IPS DF 4.7 (cell line): ENCODE results near the gene PSMA1.

Experiments
- DNase-seq: peaks from one replicate; pipeline ENCODE4 v3.0.0-alpha.2; 2013; ENCODE audit warnings: low spot score; ENCODE audit errors: extremely low read depth

PSMA1 gene

DNA sequence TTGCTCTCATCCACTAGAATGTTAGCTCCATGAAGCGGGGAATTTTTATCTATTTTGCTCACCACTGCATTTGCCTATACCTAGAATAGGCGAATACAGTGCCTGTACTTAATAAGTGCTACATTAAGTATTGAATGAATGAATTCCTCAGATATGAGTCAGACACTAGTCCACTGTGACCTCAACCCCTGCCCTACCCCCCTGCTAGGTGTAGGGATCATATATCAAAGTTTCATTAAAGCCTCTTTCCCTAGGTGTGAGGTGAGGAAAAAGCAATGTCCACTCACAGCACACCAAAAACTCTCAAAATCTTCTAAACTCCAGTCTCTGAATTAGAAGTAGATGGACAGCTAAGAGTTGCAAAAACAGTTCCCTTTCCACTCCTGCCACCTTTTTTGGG is 9.8 kb upstream of the PSMA1 start:
- DNase-seq: no peak

DNA sequence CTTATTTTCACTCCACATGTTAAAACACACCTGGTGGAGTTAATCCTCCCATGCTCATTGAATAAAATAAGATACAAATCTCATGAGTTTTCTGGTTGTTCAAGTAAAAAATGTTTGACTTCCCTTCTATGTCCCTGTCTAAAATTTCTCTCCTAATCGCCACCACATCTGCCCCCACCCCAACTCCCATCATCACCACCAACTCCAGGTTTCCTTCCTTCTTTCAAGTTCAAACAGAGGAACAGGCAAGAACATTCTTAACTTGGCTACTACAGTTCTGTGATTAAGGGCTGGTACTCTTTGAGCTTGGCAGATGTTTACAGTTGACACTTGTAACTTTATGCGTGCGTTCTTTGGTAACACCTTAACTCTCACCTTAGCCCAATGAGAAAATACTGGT is 9.1 kb upstream of the PSMA1 start:
- DNase-seq: no peak

DNA sequence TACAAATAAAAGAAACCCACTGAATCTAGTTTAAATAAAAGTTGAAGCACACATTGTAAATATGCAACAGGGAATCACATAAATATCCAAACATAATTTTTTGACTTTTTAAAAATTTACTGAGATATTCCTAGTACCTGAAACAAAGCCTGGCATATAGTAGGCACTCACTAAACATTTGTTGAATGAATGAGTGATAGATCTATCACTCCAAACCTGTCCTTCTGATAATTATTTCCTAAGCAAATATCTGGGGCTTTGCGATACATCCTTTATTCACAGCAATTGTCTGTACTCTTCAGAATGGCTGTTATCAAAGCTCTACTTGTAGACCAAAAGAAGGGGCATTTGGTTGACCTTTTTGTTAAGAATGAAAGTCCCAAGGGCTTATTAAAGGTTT is 2.6 kb upstream of the PSMA1 start:
- DNase-seq: no peak

DNA sequence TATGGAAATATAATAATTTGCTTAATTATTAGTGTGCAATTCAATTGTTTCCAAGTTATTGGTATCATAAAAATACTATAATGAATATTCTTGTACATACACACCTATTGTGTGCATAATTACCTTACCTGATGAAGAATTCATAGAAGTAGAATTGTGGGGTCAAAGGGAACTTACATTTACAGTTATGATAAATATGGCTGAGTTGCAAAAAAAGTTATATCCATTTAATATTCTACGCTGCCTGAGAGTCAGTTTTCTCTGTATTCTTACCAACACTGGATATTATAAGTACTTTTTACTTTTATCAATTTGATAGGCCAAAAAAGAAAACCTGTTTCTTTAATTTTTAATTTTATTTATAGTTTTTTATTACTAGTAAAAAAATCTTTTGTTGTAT is 2.1 kb upstream of the PSMA1 start:
- no peak for DNase-seq

DNA sequence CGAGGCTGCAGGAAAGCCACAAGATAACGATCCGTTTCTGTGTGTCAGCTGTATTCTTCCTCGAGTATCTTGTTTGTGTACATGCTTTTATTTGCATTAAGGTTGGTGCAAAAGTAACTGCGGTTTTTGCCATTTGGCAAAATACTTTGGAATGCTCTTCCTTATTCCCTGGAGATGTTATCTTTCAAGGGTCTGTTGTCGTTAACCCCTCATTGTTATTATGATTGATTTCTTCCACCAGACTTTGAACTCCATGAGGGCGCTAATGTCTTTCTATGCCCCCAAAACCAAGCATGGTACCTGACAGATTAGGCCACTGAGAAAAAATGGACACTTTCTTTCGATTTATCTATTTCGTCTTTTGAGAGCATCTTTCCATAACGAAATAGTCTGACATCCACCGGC is 563 bp upstream of the PSMA1 start:
- DNase-seq: no peak

DNA sequence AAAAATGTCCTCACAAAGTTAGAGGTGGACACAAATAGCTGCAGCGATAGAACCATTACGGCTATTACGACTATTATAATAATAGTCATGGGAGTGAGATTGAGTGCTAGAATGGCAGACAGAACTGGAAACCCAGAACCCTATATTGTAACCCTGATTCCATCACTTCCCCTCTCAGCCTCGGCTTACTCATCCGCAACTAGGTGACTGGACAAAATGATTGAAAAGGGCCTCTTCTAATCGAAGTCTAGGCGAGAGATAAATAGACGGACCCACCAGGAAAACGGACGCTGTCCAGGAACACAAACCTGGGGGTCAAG is 629 bp downstream of the PSMA1 start:
- DNase-seq: no peak

DNA sequence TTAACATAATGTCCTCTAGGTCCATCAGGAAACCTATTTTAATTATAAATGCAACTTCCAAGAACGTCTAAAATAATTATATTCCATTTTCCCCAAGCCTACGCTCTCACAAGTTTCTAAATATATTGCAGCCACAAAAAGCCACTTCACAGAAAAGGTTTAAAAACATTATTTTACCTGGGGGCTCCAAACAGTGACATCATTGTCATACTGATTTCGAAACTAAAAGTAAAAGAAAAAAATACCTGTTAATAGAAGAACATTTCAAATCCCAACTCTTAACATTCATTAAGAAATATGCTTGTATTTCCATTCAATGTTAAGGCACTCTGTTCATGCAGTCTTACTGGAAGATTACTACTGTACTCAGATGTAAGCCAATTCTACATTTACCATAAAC is 1.4 kb downstream of the PSMA1 start:
- no peak for DNase-seq

DNA sequence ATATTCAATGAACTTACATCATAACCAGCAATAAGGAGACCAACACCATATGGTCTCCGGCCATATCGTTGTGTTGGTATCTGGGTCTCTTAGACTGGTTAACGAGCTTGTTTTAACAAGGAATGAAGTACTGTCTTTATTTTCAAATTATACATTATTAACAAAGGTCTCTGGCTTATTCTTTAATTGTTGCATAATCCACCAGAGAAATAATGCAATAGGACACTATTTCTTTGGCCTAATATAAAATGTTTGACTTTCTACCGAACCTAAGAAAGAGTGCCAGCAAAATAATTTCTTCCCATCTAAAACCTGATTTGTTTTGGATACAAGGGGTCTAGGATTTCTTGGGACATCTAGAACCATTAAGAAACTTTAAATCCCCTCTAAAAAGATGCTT is 6.4 kb downstream of the PSMA1 start:
- no peak for DNase-seq

DNA sequence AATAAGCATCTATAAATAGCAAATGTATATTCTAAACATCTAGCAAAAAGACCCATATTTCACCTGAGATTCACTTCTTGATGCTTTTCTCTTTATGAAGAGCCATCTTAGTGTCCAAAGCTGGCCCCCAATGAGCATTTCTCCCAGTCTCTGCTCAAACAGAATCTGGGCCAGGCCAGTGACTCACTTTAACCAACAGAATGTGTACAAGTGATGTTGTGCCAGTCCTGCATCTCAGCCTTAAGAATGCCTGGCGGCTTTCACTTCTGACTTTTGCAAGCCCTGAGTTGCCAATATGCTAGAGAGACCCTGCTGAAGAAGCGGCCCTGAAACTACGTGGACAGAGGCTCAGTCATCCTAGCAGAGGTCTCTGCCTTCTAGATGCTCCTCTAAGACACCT is 13.7 kb downstream of the PSMA1 start:
- DNase-seq: no peak

DNA sequence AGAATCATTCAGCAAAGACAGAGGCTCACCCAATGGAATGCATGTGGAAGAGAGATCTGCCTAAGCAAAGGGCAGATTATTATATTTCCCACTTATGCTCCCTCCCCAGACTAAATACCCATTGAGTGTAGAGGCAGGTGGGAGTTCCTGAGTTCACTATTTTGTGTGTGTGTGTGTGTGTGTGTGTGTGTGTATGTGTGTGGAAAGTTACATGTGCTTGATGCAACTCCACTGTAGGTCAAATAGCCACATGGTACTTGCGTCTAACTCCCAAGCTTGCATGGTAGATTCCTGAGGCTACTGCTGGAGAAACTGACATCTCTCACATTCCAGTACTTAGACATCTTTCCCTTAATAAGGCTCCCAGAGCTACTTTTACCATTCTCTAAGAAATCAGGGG is 17.2 kb downstream of the PSMA1 start:
- DNase-seq: no peak

DNA sequence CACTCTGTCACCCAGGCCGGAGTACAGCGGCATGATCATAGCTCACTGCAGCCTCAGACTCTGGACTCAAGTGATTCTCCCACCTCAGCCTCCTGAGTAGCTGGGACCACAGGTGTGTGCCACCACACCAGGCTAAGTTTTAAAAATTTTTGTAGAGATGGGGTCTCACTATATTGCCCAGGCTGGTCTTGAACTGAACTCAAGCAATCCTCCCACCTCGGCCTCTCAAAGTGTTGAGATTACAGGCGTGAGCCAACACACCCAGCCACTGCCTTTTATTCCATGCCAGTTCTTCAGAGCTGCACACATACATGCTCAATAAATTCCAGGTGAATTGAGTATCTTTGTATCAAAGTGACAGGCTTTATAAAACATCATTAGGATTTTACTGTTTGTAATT is 18.1 kb downstream of the PSMA1 start:
- DNase-seq: no peak

DNA sequence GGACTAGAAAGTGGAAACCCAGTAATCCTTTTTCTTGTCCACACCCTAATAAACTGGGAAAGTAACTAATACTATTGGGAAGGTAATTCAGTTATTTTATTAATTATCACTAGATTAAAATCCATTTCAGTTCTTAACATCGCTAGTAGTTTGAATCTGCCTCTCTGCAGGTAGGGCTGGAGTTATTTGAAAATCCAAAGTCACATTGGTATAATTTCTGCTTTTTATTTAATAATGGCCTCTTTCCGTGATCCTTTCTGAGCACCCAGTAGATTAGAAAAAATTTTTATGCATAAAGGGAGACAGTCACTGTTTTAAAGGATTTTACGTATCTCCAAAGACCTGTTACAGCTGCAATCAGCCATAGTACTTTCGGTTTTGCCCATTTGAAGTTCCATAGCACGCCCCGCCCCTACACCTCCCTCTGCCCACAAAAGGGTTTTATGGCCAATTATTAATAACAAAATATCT is 20.0 kb downstream of the PSMA1 start:
- no peak for DNase-seq

DNA sequence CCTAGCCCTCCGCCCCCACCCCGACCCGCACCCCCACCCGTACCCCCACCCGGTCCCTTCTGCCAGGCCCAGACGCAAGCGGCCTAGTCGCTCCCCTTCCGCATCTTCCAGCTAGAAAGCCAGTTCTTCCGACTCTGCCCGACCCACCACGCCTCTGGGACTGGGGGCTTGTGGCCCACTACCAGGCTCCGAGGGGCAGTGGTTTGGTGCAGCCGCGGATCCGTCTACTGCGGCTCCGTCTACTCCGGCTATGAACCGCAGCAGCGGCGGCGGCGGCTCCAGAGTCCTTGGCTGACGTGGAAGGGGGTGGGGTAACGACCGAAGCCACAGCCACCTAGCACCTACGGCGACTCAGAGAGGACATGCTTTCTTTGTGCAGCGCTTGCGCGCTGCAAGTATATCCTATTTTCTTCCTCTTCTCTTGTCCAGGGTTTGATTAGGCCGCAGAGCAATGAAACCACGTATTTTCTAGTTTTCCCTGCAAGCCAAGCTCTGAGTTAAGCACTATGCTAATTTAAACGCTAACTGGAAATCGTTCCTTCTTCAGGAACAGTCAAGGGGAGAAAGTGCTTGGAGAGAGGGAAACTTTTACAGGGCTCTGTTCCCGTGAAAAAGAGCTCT is 20.5 kb downstream of the PSMA1 start, which contains the start of gene COPB1:
Gene COPB1, minus strand, starts transcription at position 252 of the 621 bp plus-strand sequence. CDS start 883 bp downstream, outside the sequence.
- DNase-seq: peak; percentile 62

DNA sequence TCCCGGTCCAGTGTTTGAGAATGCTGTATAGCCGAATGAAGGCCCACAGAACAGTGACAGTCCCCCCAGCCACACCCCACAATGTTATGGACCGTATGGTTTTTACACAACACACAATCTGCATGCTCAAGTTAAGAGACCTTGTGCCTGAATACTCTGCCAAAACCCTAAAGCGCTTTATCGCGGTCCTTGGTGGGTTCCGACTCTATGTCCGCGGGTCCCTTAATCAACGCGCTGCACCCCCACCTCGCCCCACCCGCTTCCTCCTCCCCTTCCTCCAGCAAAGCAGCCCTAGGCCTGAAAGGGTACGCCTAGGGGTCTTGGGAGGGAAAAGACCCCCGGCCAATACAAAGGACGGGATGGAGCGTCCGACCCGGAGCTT is 21.0 kb downstream of the PSMA1 start:
- DNase-seq: no peak

DNA sequence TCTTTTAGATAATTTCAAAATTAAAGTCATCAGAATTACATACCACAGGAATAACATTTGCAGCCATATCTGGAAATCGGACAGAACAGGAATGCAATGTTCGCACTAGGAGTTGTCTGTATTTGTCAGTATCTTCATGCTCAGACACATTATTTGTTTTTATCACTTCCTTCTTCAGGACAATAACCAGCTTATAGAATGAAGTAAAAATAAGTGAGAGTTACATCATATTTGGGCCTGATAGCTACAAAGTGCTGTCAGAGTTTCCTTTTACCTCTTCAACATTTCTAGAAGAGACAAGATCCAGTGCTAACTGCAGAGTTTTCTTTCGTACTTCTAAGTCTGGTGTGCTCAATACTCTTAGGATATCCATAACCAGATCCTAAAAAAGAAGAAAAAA is 39.5 kb downstream of the PSMA1 start:
- DNase-seq: no peak

DNA sequence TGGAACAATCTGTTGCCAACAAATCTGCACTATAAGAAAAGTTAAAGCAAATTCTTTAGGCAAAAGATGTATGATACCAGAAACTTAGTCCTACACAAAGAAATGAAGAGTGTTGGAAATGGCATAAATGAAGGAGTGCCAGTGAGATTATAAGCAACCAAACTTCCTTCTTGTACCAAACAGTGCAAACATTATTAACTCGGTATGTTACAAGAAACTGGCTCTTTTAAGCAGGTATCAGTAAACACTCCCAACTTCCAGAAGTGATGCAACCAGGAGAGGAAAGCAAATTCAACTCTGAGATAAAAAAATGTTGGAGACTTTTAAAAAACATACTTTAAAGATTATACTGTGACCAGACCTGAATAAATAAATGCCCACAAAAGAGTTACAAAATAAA is 49.1 kb downstream of the PSMA1 start:
- DNase-seq: no peak

DNA sequence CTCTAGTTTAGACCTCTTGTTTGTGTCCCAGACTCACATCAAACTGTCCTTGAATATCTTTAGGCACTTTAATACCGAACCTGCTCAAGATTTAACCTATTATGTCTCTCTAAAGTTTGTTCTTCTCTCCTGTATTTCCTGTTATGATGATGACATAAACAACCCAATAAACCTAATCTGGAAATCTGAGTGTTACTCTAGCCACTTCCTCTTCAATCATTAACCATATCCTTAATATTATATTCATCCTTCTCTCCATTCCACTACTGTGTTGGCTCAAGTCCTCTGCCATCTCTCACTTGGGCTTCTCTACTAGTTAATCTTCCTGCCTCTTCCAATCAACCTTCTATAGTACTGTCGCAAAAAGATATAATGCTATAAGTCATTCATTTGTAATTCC is 56.6 kb downstream of the PSMA1 start:
- DNase-seq: no peak

DNA sequence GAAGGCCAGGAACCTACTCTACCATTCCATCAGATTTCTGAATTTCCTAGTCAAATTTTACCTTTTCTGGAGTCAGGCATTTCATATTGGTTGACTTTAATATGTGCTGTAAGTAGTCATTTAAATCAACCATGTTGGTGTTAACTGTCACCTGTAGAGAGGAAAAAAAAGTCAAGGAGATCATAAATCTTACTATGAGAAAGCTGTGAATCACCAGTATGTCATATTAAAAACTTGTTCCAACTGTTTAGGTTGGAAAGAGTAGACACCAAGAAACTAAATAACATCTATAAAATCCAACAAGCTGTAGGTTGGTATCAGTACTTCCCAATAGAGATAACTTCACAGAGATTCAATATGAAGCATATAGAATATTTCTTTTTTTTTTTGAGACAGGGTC is 60.0 kb downstream of the PSMA1 start:
- no peak for DNase-seq

DNA sequence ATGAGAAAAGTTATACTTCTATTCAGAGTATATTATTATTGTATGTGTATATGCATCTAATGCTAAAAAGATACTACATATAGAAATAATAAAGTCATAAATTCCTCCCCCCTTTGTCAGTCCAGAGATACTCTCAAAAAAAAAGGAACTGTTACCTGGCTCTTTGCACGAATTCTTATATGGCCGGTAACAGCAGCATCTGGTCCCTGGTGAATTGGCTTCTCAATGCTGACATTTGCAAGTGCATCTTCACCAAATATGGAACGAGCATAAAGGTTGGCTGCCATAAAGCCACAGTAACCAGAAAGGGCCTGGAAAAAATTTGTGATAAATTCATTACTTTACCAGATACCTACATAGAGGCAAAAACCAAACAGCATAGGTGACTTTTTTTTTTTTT is 61.8 kb downstream of the PSMA1 start:
- no peak for DNase-seq

DNA sequence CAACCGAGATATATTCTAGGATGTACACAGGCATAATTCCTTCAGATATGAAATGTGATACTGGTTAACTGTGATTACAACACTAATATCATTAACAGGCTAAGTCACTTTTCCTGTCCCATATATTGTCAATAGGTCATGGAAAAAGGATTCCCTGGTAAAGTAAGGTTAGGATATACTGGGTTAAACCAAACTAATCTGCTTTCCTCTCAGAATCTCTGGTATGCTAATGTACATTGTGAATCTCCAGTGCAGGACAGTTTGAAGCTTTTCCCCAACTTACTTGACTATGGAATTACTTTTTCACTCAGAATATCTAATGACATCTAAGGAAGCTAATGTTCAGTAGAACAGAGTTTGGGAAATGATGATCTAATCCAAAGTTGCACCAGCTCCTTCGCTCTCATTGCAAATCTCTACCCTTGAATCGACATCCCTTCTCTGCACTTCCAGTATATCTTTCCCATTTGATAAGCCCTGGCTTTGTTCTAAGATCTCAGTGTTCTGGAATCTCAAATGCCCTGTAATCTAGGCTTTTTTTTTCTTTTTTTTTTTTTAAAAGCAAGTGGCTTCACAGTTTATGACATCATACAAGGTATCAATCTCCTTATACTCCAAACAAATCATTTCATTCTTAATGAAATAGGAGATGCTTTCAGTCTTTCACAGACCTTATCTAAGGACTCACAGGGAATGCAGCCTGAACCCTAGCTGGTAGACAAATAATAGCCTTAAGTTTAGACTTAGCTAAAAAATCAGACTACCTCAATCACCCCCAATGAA is 64.3 kb downstream of the PSMA1 start:
- DNase-seq: no peak
